ENCODE measurements around the gene METRN.
"Not testable (repeated sequence)": the region's sequence is repeated elsewhere in the genome, so short reads cannot be mapped to it uniquely, and the experiment has no call there.

The METRN gene

DNA sequence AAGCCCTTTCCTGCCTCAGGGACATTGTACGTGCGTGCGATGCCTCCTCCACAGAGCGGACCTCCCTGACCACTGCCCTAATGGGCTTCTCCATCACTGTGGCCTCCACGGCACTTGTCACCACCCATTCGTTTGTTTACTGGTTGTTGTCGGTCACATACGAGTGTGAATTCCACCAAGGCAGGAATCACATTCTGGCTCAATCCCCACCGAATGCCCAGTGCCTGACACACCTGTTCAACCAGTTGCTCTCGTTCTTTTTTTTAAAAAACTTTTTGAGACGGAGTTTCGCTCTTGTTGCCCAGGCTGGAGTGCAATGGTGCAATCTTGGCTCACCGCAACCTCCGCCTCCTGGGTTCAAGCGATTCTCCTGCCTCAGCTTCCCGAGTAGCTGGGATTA is 23.7 kb upstream of the METRN start:
- DNase-seq (ENCODE audit: low spot score): not testable (repeated sequence)

DNA sequence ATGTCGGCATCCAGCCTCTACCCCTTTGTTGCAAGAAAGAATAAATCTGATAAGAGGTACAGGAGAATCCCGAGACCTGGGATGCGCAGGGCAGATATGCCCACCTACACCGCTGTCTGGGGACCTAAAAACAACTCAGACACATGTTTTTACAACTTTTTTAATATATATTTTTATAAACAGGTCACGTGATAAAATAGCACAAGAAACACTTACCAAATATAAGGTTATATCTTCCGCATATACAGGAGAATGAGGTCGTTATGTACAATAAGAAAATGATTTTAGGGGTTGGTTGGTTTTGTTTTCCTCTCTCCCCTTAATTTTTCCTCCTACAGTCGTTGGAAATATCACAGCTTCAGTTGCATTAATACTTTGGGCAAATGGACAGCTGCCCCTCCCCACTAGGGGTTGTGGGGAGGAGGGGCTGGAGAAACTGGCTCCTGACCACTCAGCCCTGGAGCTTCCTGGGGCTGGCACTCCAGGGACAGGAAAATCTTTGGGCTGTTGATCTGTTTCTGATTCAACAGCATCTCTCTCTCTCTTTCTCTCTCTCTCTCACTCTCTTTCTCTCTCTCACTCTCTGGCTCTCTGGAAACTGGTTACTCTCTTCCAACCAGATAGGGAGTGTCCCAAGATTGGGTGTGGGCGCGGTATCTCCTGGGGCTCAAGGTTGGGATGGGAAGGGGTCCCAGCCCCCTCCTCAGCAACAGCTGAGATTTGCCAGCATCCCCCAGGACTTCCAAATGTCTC is 22.4 kb upstream of the METRN start:
- DNase-seq (ENCODE audit: low spot score): no peak

DNA sequence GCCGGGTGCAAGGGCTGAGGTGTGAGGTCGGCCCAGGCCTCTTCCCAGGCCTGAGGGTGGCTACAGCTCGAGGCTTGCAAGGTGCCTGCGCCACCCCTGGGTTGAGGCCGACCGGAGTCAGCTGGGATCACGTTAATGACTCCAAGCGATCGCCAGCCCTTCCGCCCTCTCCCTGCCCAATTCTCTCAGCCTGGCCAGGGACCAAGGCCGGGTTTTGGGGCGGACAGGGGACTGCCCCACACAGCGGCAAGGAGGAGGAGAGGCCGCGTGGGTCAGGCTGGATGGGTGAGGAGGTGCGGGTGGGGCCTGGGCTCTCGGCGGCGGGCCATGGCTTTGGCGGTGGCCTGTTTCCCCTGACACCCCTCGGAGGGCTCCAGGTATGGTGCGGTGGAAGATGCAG is 21.6 kb upstream of the METRN start:
- DNase-seq (ENCODE audit: low spot score): no peak

DNA sequence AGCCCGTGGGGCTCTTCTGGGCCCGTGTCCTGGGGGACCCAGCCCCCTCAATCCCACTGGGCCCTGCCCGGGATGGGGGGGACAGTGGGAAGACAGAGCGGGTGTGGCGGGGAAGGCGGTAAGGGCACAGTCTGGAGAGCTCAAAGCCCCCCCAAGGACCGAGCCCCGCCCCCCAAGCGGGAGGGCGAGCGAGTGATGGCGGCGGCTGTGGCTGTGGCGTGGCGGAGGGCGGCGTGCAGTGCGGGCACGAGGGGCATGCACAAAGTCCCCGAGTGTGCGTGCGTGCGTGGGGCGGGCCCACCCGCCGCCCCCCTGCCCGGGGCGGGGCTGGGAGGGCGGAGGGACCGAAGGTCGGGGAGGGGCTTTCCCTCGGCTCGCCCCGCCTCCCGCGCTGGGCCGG is 21.2 kb upstream of the METRN start:
- DNase-seq (ENCODE audit: low spot score): no peak

DNA sequence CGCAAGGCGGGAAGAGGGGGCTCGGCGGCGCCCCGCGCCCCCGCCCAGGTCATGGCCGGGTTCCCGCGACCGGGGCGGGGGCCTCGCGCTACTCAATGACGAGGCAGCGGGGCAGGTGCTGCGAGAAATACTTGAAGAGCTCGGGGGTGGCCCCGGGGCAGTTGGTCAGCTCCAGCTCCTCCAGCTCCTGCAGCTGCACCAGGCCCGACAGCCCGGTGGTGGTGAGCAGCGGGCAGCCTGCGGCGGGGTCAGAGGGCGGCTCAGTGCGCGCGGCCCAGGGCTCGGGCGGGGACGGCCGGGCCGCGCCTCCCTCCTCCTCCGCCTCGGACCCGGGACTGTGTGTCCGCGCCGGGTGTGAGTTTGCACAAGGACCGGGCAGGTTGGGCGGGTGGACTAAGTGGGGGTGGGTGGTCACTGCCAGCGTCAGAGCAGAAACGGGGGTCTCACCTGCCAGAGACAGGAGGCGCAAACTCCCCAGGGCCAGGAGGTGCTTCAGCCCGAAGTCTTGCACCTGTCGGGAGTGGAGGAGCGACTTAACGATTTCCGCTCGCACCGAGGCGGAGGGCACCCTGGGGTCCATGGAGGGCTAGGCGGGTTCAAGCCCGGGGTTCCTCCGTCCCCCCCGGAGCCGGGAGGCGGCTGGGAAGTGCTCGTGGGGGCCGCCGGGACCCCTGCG is 20.6 kb upstream of the METRN start:
- DNase-seq (ENCODE audit: low spot score): no peak

DNA sequence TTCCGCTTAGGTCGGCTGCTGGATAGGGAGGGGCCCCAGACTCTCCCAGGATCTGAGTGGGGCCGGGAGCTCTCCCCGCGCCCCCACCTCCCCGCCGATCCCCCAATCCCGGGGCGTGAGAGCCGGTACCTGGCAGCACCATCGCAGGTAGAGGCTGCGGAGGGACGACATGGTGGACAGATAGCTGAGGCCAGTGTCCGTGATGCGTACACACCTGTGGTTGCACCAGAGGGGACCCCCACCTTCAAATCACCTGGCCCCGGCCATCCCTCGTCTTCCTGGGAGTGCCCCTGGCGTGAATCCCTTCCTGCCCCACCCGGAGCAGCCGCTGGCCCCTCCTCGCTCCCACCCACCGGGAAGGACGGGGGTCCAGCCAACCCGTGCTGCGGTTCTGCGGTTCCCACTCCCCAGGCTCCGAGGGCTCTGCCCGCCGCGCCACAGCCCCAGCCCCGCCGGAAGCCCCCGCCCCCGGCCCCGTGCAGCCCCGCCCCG is 20.0 kb upstream of the METRN start:
- DNase-seq (ENCODE audit: low spot score): no peak

DNA sequence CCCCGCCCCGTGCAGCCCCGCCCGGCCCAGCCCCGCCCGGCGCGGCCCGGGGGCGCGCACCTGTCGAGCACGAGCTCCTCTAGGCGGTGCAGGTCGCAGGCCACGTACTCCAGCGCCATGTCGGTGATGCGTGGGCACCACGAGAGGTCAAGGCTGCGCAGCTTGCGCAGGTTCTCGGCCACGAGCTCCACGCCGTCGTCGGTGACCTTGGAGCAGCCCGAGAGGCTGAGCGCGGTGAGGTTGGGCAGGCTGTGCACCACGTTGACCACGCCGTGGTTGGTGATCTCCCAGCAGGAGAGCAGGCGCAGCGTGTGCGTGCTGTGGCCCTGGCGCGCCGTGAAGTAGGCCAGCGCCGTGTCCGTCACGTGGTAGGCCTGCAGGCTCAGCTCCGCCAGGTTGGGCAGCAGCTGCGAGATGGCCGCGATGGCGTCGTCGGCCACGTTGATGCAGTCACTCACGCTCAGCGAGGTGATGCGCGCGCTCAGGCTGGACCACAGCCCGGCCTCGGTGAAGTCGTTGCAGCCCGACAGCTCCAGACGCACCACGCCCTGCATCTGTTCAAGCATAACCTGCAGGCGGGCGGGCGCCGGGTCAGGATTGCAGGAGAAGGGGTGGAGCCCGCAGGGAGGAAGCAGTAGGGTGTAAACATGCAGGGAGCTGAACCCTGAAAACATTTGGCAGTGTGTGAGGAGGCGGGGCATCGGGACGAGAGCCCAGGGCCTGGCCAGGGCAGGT is 19.4 kb upstream of the METRN start:
- no peak for DNase-seq (ENCODE audit: low spot score)

DNA sequence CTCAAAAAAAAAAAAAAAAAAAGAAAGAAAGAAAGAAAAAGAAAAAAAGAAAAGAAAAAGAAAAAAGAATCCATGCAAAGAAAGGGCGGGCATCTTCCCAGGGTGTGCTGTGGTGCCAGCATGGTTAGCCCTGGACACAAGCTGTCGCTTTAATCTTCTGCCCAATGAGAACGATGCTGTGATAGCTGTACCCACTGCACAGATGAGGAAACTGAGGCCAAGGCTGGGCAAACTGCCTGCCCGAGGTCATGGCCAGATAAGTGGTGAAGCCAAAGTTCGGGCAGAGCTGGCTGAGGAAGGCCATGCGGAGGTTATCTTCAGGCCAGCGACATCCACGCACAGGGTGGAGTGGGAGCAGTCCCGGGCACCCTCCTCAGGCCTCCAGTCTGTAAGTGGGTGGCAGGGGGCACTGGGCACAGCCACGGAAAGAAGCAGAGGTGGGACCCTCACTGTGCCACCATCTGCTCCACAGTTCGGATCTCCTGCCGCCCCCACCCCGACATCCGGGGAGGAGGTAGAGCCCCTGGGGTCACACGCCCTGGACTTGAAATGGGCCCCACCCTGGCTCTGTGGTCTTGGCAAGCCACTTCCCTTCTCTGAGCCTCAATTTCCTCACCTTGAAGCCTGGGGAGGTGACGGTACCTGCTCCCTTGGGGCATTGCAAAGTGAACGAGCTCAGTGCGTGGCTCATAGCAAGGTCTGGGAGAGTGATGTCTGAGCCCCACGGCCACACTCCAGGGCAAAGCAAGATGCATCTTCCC is 15.8 kb upstream of the METRN start:
- DNase-seq (ENCODE audit: low spot score): no peak

DNA sequence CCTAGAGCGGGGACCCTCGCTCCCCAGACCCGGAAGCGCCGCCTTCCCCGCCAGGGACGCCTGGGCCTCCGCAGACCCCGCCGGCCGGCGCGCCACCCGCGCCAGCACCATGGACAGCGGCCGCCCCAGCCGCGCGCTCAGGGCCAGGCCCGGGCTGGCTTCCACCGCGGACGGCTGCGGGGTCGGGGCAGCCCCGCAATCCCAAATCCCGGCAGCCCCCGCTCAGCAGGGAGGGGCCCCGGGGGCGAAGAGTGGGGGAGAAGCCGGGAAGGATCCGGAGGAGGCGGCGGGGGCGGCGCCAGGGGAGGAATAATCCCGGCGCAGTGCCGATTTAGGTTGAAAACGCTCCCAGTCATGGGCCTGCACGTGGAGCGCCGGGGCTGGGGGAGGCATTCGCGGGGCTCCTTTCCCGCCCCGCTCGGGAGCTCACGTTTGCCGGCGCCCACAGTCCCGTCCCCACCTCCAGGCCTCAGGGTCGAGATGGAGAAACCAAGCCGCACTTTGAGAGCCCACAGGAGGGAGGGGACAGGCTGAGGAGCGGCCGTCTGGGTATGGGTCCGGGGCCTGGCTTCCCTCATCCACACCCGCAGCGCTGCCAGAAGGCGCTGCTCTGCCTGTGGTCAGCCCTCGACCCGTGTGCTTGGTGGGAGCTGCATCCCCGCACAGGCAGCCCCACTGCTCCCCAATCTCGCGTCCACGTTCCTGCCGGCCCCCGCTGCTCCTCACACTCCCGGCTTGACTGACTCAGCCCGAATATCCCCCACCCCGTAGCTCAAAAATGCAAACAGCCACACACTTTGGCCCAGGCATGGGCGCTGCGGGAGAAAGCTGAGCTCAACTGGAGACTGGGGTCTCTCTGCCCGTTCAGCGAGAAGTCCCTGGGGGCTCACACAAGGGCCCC is 14.0 kb upstream of the METRN start:
- DNase-seq (ENCODE audit: low spot score): no peak

DNA sequence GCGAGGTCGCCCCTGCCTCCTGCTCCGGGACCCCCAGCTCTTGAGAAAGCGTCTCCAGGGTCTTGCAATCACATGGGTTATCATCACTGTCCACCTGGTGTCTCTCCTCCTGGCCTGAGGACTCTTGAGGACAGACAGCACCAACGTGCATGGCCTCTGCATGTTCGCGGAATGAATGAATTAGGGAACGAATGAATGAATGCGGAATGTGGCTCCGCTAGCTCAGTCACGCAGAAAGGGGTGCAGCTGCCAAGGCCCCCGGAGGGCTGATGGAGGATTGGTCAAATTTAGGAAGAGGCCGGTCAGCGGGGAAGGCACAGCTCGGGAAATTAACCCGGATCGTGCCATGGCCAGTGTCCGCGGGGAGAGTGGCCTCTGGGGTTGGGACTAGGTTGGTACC is 12.6 kb upstream of the METRN start:
- DNase-seq (ENCODE audit: low spot score): no peak

DNA sequence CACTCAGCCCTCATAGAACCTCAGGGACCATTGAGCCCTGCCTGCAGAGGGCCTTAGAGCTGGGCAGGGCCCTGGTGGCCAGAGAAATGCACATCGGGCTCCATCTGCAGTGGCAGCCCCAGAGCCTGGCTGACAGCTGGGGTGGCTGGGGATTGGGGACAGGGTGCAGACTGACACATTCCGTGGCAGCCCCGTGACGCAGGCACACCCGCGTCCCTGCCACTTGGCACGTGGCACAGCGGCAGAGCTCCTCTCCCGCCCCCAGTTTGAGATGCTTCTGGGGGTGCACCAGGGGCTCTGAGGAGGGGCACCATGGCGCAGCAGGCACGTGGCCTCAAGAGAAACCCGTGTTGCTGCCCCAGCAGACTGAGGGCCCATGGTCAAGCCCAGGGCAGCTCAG is 11.5 kb upstream of the METRN start:
- no peak for DNase-seq (ENCODE audit: low spot score)

DNA sequence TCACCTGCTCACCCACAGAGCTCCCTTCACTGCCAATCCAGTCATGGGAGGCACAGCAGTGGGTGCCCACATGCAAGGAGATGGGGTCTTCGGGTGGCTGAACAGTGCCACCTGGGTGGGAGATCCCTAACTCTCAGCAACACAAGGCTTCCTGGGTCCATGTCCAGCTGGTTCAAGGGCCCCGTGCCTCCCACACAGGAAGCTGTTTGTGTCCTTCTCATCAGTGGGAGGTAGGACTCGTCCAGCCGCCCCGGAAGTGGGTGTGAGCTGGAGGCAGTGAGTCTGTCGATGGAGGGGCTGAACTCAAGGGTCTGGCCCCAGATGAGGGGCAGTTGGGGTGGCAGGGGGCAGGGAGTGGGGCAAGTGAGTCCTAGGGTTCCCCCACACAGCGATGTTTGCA is 10.9 kb upstream of the METRN start:
- no peak for DNase-seq (ENCODE audit: low spot score)

DNA sequence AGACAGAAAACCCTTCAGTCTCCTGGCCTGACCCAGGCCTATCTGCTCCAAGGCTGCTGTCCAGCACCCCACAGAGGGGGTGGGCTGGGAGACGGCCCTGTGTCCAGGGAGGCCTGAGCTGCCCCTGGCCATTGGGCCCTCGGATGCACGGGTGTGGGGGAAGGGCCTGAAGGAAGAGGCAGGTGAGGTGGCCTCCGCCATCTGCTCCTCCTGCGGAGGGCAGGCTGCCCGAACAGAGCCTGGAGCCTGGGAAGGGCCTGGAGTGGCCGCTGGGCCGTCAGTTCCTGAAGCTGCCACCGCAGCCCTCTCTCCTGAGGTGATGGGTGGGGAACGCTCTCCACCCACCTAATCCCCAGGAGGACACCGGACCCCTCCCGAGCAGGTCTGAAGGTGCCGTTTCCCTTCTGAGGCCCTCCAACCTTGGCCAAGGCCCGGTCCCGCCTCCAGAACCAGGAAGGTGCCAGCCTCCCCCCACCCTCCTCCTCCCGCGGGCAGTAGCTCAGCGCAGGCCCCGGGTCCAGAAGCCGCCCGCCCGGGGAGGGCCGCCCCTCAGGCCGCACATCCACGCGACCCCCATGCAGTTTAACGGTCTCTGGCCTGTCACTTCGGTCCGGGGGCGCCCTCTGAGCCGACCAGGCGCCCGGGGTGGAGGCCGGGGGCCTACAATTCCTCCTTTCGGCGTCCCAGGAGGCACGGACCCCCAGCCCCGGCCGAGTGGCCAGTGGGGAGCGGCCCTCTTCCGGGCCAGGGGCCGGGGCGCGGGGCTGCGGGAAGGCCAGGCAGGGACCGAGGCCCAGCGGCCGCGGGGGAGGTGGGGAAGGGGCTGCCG is 10.2 kb upstream of the METRN start:
- peak; percentile 52 for DNase-seq (ENCODE audit: low spot score)

DNA sequence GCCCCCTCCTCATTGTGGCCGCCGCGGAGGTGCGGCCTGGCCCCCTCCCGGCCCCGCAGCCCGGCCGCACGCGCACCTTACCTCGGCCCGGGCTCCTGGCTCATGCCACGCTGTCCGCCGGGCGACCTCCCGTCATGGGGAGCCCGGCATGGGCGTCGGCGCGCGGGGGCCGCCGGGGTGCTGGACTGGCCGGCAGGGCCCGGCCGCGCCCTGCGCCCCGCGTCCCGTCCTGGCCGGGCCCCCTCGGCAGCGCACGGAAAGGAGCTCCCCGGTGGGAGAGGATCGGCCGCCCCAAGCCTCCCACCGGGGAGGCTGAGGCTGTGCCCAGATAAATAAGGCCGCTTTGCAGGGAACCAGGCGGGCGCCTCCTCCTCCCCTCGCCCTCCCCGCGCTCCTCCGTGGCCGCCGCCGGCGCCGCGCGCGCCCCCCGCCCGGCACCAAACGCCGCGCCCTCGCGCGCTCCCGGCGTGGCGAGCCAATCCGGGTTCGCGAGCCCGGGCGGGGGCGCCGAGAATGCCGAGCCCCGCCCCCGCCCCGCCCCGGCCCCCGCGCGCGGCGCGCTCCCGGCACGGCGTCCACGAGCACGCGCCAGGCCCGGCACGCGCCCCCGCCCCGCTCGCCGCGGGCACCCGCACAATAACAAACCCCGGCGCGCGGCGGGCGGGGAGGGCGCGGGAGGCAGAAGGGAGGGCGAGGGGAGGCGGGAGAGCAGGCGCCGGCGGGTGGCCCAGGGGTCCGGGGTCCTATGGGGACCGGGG is 9.3 kb upstream of the METRN start, which contains the start of gene FBXL16:
Gene FBXL16, minus strand, starts transcription at position 371 of the 758 bp plus-strand sequence. CDS start 8,396 bp downstream, outside the sequence.
- DNase-seq (ENCODE audit: low spot score): peak; percentile 97

DNA sequence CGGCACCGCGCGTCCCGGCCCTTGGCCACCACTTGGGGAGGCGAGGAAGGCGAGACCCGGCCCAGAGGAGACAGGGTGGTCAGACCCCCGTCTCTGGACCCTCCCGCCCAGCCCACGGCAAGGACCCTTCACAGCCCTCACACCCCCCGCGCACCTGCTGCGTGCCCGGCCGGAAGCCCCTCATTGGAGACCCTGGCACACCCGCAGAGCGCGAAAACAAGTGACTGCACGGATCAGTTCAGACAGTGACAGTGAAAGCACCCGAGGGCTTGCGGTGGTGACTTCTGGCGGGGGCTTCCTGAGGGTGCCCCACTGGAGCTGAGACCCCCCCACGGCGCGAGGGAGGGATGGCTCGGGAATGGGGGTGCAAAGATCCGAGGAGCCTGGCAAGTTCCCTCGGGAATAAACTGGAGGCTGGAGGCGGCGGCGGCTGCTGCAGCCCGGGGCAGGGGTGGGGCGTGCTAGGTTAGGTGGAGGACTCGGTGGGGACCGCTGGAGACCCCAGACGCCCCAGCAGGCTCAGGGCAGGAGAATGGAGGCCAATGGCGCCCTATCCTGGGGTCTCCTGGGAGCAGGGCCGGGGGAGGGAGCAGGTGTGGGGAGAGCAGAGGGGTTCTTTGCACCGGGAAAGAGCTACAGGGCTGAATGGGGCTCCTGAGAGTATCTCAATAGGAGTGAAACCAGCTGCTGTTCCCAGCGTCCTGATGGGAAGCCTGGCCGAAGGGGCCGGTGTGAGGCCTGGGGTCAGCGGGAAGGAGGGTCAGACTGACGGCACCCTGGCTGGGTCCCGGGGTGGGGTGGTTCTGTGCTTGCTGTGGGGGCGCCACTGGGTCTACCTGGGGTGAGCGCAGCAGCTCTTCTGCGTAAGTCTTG is 8.5 kb upstream of the METRN start:
- DNase-seq (ENCODE audit: low spot score): no peak

DNA sequence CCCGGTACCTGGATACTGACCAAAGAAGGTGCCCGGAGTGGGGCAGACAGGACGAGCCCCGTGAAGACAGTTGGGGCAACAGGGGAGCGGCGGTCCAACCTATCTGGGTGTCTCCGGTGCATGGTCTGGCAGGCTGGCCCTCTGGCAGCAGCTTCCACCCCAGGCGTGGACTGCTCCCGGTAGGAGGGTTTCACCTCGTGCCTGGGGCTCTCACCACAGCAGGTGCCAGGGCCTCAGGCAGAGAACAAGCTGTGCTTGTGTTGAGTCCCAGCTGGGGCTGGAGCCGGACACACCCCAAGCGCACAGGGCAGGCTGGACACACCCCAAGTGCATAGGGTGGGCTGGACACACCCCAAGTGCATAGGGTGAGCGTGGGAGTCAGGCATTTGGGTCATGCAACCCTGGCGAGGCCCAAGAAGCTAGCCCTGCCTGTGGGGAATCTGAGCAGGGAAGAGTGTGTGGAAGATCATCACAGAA is 7.8 kb upstream of the METRN start:
- DNase-seq (ENCODE audit: low spot score): no peak

DNA sequence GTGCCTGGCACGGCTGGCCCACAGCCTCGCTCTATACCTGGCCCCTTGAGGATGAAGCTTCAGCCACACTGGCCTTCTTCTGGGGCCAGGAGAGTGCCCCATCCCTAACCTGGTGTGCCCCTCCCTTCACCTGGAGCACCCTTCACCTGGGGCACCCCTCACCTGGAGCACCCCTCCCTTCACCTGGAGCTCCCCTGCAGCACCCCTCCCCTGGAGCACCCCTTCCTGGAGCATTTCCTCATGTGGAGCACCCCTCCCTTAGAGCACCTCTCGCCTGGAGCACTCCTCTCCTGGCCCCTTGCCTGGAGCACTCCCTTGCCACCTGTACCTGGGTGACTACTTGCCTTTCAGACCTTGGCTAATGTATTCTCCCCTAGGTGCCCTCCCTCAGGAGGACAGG is 6.9 kb upstream of the METRN start:
- DNase-seq (ENCODE audit: low spot score): no peak

DNA sequence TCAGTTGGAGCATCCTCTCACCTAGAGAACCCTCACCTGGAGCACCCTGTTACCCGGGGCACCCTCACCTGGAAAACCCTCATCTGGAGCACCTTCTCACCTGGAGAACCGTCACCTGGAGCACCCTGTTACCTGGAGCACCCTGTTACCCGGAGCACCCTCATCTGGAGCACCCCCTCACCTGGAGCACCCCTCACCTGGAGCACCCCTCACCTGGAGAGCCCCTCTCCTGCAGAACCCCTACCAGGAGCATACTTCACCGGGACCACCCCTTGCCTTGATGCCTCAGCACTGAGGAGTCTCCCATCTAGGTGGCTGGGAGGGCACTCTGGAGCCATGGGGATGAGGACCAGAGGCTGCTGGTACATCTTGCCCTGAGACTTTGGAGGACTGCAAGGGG is 6.0 kb upstream of the METRN start:
- no peak for DNase-seq (ENCODE audit: low spot score)
